ENCODE results near the gene CMTM7.

Gene CMTM7

GRCh38 chr3:32397941-32398340 is 6.3 kb downstream of the CMTM7 start:
- H3K36me3 ChIP-seq (ENCODE audit: control insufficient read depth, low read length), result no peaks in the 10 kb centered on the region
- peaks cover 24% of the 10 kb centered on the region for H3F3A ChIP-seq (ENCODE audit: control insufficient read depth, insufficient read depth)
- peaks cover 38% of the 10 kb centered on the region for H3K4me1 ChIP-seq (ENCODE audit: control insufficient read depth, low read length)
- TF ChIP-seq EZH2phosphoT487 (IDR thresholded peaks at IDR 0.05; ENCODE audit: borderline replicate concordance, low read length) (no peak), CTCF (IDR thresholded peaks at IDR 0.05; ENCODE audit: low read depth, low read length, poor library complexity, severe bottlenecking) (no peak)
- H3K9me2 ChIP-seq (replicated peaks; ENCODE audit: control insufficient read depth, low read length), result no peaks in the 10 kb centered on the region
- H3K27ac ChIP-seq (ENCODE audit: low read depth, low read length), result no peak overlapping the region
- no peaks in the 10 kb centered on the region for H3K9me3 ChIP-seq (ENCODE audit: control insufficient read depth, insufficient read depth, low read length)
- H4K20me1 ChIP-seq (ENCODE audit: control insufficient read depth, insufficient read depth, low read depth, low read length), result no peaks in the 10 kb centered on the region
- H3K4me2 ChIP-seq (ENCODE audit: low read length), result no peak overlapping the region
- H3K4me3 ChIP-seq (ENCODE audit: low read length), result no peak overlapping the region
- H3K79me2 ChIP-seq (ENCODE audit: control insufficient read depth, low read length), result peaks cover 5% of the 10 kb centered on the region; the same call in 1 of the 2 replicates
- no peaks in the 10 kb centered on the region for H3K27me3 ChIP-seq (ENCODE audit: control insufficient read depth, low read length)

GRCh38 chr3:32398531-32398930 is 6.9 kb downstream of the CMTM7 start:
- Histone ChIP-seq H3K9me2 (replicated peaks; ENCODE audit: control insufficient read depth, low read length) (no peaks in the 10 kb centered on the region), H3F3A (ENCODE audit: control insufficient read depth, insufficient read depth) (peaks cover 21% of the 10 kb centered on the region), H3K4me1 (ENCODE audit: control insufficient read depth, low read length) (peaks cover 44% of the 10 kb centered on the region), H3K27ac (ENCODE audit: low read depth, low read length) (no peak overlapping the region), H3K79me2 (ENCODE audit: control insufficient read depth, low read length) (peaks cover 9% of the 10 kb centered on the region; the same call in 1 of the 2 replicates), H3K36me3 (ENCODE audit: control insufficient read depth, low read length) (no peaks in the 10 kb centered on the region), H3K4me3 (ENCODE audit: low read length) (no peak overlapping the region), H4K20me1 (ENCODE audit: control insufficient read depth, insufficient read depth, low read depth, low read length) (no peaks in the 10 kb centered on the region), H3K27me3 (ENCODE audit: control insufficient read depth, low read length) (no peaks in the 10 kb centered on the region), H3K4me2 (ENCODE audit: low read length) (no peak overlapping the region), H3K9me3 (ENCODE audit: control insufficient read depth, insufficient read depth, low read length) (no peaks in the 10 kb centered on the region)
- TF ChIP-seq EZH2phosphoT487 (IDR thresholded peaks at IDR 0.05; ENCODE audit: borderline replicate concordance, low read length), result no peak
- no peak for TF ChIP-seq CTCF (IDR thresholded peaks at IDR 0.05; ENCODE audit: low read depth, low read length, poor library complexity, severe bottlenecking)

- no peaks in the 10 kb centered on the region for H4K20me1 ChIP-seq (ENCODE audit: control insufficient read depth, insufficient read depth, low read depth, low read length)
- no peak overlapping the region for H3K27ac ChIP-seq (ENCODE audit: low read depth, low read length)
- no peaks in the 10 kb centered on the region for H3K9me3 ChIP-seq (ENCODE audit: control insufficient read depth, insufficient read depth, low read length)
- no peaks in the 10 kb centered on the region for H3K27me3 ChIP-seq (ENCODE audit: control insufficient read depth, low read length)
- TF ChIP-seq EZH2phosphoT487 (IDR thresholded peaks at IDR 0.05; ENCODE audit: borderline replicate concordance, low read length) (no peak), CTCF (IDR thresholded peaks at IDR 0.05; ENCODE audit: low read depth, low read length, poor library complexity, severe bottlenecking) (peak; percentile 71)
- H3K36me3 ChIP-seq (ENCODE audit: control insufficient read depth, low read length), result no peaks in the 10 kb centered on the region
- no peaks in the 10 kb centered on the region for H3K9me2 ChIP-seq (replicated peaks; ENCODE audit: control insufficient read depth, low read length)
- H3K4me3 ChIP-seq (ENCODE audit: low read length), result no peak overlapping the region
- peaks cover 10% of the 10 kb centered on the region; the same call in 1 of the 2 replicates for H3K79me2 ChIP-seq (ENCODE audit: control insufficient read depth, low read length)
- H3K4me2 ChIP-seq (ENCODE audit: low read length), result no peak overlapping the region
- peaks cover 50% of the 10 kb centered on the region for H3K4me1 ChIP-seq (ENCODE audit: control insufficient read depth, low read length)
- peaks cover 23% of the 10 kb centered on the region for H3F3A ChIP-seq (ENCODE audit: control insufficient read depth, insufficient read depth)
Measured at GRCh38 chr3:32399030-32399620, 7.5 kb downstream of the CMTM7 start.

Data from DOHH2 (cell line).